UCSD-AML1 (cell line): ENCODE results near the gene GNPDA2.

ENCODE experiments used
- DNase-seq: peaks from one replicate; lab custom pipeline; 2025; ENCODE audit not compliant: unreplicated experiment; lab: John Stamatoyannopoulos, UW

Gene GNPDA2

DNA sequence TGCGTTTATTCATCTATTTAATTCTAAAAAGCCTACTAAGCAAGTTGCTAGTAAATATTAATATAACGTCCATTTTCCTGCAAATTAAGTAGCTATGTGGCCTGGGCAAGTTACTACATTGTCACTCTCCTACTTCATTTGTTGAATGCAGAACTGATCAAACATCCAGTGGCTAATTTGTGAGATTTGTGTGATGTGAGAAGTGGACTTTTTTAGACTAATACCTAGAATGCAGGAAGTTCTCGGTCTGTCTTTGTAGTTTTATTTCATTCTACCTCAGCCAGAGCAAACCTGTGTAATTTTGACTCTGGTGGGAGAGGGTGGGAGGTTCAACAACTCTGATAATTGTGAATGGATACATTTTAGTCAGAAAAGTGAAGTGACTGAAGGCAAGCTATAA lies 47.3 kb downstream of the GNPDA2 start:
- DNase-seq, result no peak

DNA sequence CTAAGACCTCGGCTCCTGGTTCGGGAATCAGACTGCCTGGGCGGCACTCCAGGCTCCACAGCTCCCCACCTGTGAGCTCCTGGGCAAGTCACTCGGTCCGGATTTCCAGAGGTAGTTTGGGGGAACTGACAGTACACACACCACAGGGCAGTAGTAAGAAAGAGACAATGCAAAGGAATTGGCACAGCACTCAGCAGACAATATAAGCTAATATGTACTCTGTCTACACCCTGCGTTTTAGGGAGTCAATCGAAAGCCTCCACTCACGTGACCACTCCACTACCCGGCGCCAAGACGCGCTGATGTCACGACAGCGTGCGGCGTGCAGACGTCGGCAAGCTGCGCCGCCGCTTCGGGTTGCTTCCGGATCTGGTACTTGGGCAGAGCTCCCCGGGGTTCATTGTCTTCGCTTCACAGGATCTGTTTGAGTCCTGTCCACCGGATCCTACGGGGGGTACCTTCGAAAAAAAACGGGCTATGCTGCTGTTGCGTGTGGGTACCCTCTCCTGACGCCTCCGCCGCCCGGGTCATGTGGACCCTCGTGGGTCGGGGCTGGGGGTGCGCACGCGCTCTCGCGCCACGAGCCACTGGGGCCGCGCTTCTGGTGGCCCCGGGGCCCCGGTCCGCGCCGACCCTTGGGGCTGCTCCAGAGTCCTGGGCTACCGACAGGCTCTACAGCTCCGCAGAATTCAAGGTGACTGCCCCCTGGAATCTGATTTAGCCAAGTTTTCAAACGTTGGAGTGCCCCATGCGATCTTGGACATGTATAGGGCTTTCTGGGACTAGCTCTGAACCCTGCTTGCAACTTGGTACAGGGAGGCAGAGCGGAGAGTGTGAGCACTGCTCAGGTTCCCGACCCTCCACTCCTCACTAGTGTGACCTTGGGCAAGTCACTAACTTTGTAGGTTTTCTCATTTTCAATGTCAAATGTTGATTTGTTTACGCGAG lies 48.0 kb downstream of the GNPDA2 start, which contains the start of gene GUF1:
TSS of gene GUF1 (plus strand) at position 327 of the 948 bp plus-strand sequence. CDS start at position 530, 203 bp downstream.
- DNase-seq, result peak; percentile 89

DNA sequence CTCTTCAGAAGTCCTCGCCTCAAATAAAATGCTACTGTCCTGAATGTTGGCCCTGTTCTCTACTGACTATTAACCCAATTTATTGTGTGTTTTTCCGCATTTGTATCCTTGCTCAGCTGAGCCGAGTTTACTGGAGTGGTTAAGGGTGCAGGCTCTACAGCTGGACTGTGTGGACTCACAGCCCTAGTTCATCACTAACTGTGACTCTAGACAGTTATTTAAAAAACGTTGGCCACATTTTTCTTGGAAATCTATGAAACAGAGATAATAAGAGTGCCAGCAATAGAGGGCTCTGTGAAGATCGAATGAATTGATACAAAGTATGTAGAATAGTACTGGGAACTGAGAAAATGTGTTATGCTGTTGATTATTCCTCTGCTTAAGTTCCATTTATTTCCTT lies 51.0 kb downstream of the GNPDA2 start:
- DNase-seq, result no peak

DNA sequence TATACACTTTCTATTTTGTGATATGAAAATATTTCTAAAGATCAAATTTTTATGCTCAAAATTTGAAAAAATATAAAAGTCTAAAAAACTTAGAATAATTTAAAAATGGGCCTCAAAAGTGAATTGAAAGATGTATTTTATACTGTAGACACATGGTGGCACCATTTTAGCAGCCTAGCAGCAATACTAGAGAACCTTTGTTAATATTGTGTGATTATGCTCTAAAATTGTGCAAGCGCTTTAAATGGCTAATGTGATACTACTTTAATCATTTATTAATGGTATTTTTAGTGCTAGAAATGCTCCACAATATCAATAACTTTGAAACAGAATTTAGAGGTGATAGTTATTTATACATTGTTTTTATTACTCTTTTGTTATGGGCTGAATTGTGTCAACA lies 51.9 kb downstream of the GNPDA2 start:
- no peak for DNase-seq

DNA sequence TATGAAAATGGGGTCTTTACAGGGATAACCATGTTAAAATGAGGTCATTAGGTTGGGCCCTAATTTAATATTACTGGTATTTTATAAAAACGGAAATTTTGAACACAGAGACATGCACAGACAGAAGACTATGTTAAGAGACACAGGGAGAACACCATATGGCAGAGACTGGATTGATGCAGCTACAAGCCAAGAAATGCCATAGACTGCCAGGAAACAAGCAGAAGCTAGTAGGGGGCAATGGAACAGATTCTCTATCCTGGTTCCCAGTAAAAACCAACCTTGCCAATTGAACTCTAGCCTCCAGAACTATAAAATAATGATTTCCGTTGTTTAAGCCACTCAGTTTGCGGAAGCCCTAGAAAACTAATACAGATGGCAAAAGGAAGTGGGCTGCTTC lies 54.7 kb downstream of the GNPDA2 start:
- no peak for DNase-seq

DNA sequence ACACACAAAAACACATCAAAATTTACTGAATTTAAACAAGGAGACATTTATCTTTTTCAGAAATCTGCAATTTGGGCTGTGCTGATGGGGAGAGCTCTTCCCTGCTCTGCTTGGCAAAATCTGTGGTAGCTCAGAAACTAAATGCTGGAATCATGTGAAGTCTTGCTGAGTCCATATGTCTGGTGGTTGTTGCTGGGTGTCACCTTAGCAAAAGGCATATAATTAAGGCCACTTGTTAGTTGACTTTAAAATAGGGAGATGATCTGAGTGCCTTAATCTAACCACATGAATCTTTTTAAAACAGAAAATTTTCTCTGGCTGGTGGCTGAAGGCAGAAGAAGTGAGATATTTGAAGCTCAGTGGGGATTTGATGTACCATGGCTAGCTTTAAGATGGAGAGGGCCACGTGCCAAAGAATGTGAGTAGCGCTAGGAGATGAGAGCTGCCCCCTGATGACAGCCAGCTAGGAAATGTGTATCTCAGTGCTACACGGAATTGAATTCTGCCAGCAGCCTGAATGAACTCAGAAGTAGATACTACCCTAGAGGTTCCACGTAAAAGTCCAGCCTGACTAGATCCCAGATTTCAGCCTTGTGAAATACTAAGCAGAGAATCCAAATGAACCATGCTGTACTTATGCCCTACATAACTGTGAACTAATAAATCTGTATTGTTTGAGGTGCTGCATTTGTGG lies 55.7 kb downstream of the GNPDA2 start:
- DNase-seq, result no peak

DNA sequence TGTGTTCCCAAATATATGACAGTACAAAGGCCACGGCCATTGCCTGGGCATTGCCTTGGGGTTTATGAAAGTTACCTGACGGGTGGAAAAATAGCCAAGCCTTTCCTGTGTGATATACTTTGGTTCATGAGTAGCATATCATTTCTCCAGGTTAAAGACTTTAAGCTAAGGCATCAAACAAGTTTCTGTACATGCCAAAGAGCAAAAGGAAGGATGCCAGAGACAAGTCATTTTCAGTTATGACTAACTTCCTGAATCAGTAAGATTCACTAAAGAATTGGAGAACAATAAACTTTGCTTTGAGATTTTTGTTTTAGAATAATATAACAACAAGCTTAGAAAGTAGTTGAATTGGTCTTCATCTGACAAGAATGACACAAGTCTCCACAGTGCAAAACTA lies 57.8 kb downstream of the GNPDA2 start:
- DNase-seq, result no peak

DNA sequence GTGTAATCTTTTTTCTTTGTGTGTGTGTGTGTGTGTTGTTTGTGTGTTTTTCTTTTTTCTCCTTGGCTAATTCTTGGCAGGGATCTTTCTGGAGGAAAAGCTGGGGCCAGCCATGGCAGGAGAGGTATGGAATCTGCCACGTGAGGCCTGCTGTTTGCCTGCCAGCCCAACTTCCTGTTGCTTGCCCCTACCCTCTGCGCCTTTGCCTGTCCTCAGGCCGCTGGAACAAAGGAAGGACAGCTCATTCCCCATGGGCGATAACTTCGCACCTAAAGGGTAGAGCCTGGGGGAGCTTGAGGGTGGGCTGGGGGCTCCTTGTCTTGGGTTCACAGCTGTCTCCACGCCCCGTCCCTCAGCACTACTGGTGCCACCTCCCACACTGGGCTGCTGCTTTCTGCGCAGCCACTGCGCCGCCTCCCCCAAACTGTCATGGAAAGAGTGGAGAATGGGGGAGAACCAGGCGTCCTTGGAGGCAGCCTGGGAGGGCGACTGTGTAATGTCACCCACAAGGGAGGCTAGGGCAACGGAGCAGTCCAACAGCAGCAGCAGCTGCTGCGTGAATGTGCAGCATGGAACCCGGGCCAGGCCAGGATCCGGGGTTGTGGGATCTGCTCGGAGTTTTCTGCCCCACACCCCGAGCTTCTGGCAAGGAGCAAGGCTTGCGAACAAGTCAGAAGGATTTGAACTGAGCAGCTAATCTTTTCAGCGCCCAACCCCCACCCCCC lies 62.7 kb downstream of the GNPDA2 start:
- DNase-seq, result no peak

DNA sequence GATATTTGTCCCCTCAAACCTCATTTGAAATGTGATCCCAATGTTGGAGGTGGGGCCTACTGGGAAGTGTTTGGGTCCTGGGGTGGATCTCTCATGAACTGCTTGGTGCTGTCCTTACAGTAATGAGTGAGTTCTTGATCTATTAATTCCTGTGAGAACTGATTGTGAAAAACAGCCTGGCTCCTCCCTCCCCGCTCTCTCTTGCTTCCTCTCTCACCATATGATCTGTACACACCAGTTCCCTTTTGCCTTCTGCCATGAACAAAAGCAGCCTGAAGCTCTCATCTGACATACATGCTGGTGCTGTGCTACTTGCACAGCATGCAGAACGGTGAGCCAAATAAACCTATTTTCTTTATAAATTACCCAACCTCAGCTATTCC lies 63.7 kb downstream of the GNPDA2 start:
- DNase-seq, result no peak

DNA sequence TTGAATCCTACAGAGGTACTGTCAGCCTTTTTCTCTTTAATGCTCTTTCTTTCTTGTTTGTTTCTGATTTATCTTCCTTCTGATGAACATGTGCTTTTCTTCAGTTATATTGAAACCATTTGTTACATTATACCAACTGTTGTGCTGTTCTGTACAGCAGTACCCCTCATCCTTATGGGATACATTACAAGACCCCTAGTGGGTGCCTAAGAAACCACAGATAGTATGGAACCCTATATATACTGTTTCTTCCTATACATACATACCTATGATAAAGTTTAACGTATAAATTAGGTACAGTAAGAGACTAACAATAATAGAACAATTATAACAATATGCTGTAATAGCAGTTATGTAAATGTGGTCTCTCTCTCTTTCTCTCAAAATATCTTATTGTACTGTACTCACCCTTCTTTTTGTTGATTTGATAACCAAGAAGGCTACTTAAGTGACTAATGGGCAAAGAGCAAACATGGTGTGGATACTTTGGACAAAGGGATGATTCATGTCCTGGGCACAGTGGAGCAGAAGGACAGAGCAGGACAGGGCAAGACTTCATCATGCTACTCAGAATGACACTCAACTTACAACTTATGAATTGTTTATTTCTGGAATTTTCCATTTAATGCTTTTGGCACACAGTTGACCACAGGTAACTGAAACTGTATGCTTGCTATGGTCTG lies 64.3 kb downstream of the GNPDA2 start:
- DNase-seq, result no peak

DNA sequence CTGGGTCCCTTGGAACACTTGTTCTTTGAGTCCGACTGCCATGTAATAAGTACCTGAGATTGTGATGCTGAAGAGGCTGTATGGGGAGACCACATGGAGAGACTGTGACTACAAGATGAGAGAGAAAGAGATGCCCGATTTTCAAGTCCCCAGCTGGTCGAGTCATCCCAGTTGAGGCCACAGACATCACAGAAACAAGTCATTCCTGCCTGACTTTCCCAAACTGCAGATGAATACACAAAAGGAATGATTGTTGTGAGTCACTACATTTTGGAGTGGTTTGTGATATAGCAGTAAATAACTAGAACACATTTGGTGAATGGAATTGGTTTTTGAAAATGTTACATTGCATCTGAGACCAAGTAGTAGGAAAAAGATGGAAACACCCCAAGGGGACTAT lies 66.0 kb downstream of the GNPDA2 start:
- DNase-seq, result no peak

DNA sequence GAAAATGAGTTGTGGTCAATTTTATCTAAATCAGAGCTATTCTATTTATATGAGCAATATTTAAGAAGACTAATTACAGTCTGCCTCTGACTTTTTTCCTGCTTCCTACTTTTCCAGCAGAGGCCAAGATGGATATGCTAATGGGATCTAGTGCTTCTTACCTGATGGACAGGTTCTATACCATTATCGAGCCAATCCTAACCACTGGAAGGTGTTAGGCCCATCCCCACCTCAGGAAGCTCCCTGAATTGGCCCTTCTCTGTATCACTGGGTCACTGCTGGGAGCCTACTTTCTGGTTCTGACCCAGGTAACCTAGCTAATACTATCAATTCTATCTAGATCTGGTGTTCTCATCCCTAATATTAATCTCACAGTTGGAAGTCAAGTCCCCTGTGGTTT lies 74.4 kb downstream of the GNPDA2 start:
- no peak for DNase-seq
